Natural killer cell (primary cell): ENCODE measurements around the gene FCAMR. TPM values are rescaled to one million over a fixed set of nuclear protein-coding genes. Genes with fewer than 3 reads are reported as not detected.

ENCODE experiments used
- ATAC-seq, 3 donors: fragments of 150-1000 bp in 2 of 3; fragments of 200-7000 bp in 1 of 3; cut with Tn5 transposase; 1 replicate in 1 of 3; 2 replicates in 2 of 3; pipeline ENCODE4 v1.10.0; 2021; ENCODE audit warnings: mild to moderate bottlenecking in 2 of 3, moderate library complexity in 2 of 3
- DNase-seq, 2 donors: peaks; one replicate each; pipeline versions ENCODE4 v3.0.0 to v3.0.0-alpha.2; 2013 to 2021; ENCODE audit warnings: mixed read lengths in 1 of 2
- H3K27ac ChIP-seq: one replicate; pipeline ENCODE4 v1.5.1; 2013; ENCODE audit warnings: mild to moderate bottlenecking, low read length
- H3K27me3 ChIP-seq: one replicate; pipeline ENCODE4 v1.6.1; 2013; ENCODE audit warnings: low read length; ENCODE audit not compliant: control insufficient read depth, insufficient read depth
- H3K36me3 ChIP-seq: one replicate; pipeline ENCODE4 v1.6.1; 2013; ENCODE audit warnings: low read length; ENCODE audit not compliant: control insufficient read depth, insufficient read depth
- H3K4me1 ChIP-seq: one replicate; pipeline ENCODE4 v1.6.1; 2013; ENCODE audit warnings: low read length; ENCODE audit not compliant: control insufficient read depth, insufficient read depth
- H3K4me3 ChIP-seq: one replicate; pipeline ENCODE4 v1.5.1; 2013; ENCODE audit warnings: low read length
- H3K9me3 ChIP-seq: one replicate; pipeline ENCODE4 v1.6.1; 2013; ENCODE audit warnings: low read length; ENCODE audit not compliant: control insufficient read depth, insufficient read depth
- H3K27ac Mint-ChIP-seq, 2 donors: one replicate each; pipeline ENCODE4 v1.8.0; 2022; ENCODE audit warnings: mild to moderate bottlenecking in 2 of 2, mixed read lengths in 2 of 2, moderate library complexity in 1 of 2
- H3K27me3 Mint-ChIP-seq, 2 donors: one replicate each; pipeline ENCODE4 v1.8.0; 2022; ENCODE audit warnings: low read depth in 2 of 2, mixed read lengths in 2 of 2
- H3K36me3 Mint-ChIP-seq: one replicate; pipeline ENCODE4 v1.8.0; 2022; ENCODE audit warnings: mixed read lengths
- H3K4me1 Mint-ChIP-seq, 2 donors: one replicate each; pipeline ENCODE4 v1.8.0; 2022; ENCODE audit warnings: mixed read lengths in 2 of 2
- H3K4me3 Mint-ChIP-seq: one replicate; pipeline ENCODE4 v1.8.0; 2022; ENCODE audit warnings: mild to moderate bottlenecking, moderate library complexity, mixed read lengths
- H3K9me3 Mint-ChIP-seq, 2 donors: one replicate each; pipeline ENCODE4 v1.8.0; 2022; ENCODE audit warnings: mixed read lengths in 2 of 2
- WGBS: methylation state at CpG from one replicate; pipeline ENCODE4 v1.1.7; 2013; ENCODE audit warnings: missing lambda C conversion rate; ENCODE audit not compliant: insufficient coverage; 5-methylcytosine and 5-hydroxymethylcytosine counted together
- intact Hi-C: fragments of 100-400 bp; cut with micrococcal nuclease; formaldehyde crosslinking; loops from one replicate; pipeline ENCODE4 v1.14.2; 2022
- total RNA-seq, 4 donors: library from RNA; stranded (reverse); fragments of 120-200 nt in 1 of 4; gene quantifications; one replicate each; pipeline versions ENCODE4 v1.2.3 to v1.2.4, GENCODE V29; 2013 to 2022
- TF ChIP-seq, protein P1 (sequence below): fragments of 200-600 bp; IDR thresholded peaks from one replicate; pipeline ENCODE4 v1.8.0; 2022; ENCODE audit warnings: antibody characterized with exemption

The FCAMR gene
- total RNA-seq, 3 donors from 2014 or later (not counting 1 experiment from before 2014, with no cell fraction given): not detected

DNA sequence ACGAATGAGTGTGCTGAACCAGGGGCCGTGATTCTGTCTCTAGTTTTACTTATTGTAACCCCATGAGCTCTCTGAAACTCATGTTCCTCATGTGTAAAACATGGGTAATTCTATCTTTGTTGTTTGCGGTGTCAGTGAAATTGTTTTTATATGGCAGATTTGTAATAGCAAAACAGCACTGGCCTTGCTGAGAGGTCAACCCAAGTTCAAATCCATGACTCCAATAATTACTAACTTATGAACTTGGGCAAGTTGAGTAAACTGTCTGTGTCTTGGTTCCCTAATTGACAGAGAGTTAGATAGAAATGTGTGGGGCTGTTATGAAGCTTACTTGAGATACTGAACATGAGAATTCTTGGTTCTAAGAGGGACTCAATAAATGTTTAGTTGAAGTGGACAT is 44.5 kb upstream of the FCAMR start:
- H3K9me3 Mint-ChIP-seq: no peaks in the 10 kb centered on the region
- TF ChIP-seq, protein P1, sequence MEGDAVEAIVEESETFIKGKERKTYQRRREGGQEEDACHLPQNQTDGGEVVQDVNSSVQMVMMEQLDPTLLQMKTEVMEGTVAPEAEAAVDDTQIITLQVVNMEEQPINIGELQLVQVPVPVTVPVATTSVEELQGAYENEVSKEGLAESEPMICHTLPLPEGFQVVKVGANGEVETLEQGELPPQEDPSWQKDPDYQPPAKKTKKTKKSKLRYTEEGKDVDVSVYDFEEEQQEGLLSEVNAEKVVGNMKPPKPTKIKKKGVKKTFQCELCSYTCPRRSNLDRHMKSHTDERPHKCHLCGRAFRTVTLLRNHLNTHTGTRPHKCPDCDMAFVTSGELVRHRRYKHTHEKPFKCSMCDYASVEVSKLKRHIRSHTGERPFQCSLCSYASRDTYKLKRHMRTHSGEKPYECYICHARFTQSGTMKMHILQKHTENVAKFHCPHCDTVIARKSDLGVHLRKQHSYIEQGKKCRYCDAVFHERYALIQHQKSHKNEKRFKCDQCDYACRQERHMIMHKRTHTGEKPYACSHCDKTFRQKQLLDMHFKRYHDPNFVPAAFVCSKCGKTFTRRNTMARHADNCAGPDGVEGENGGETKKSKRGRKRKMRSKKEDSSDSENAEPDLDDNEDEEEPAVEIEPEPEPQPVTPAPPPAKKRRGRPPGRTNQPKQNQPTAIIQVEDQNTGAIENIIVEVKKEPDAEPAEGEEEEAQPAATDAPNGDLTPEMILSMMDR: no peak
- no peaks in the 10 kb centered on the region for H3K9me3 ChIP-seq
- DNase-seq (no peak), ATAC-seq (no peak)
- H3K27ac Mint-ChIP-seq: no peak overlapping the region
- no peak overlapping the region for H3K4me3 ChIP-seq
- H3K36me3 Mint-ChIP-seq: no peaks in the 10 kb centered on the region
- H3K36me3 ChIP-seq: no peaks in the 10 kb centered on the region
- no peaks in the 10 kb centered on the region for H3K4me1 Mint-ChIP-seq
- intact Hi-C loops: no loop called here
- H3K27me3 Mint-ChIP-seq: peaks cover 38 to 40% of the 10 kb centered on the region in 2 donors
- no peaks in the 10 kb centered on the region for H3K27me3 ChIP-seq
- no peak overlapping the region for H3K27ac ChIP-seq
- H3K4me1 ChIP-seq: no peaks in the 10 kb centered on the region
- 85% methylated on average over 2 of the region's 3 CpGs for WGBS
- H3K4me3 Mint-ChIP-seq: no peak overlapping the region

DNA sequence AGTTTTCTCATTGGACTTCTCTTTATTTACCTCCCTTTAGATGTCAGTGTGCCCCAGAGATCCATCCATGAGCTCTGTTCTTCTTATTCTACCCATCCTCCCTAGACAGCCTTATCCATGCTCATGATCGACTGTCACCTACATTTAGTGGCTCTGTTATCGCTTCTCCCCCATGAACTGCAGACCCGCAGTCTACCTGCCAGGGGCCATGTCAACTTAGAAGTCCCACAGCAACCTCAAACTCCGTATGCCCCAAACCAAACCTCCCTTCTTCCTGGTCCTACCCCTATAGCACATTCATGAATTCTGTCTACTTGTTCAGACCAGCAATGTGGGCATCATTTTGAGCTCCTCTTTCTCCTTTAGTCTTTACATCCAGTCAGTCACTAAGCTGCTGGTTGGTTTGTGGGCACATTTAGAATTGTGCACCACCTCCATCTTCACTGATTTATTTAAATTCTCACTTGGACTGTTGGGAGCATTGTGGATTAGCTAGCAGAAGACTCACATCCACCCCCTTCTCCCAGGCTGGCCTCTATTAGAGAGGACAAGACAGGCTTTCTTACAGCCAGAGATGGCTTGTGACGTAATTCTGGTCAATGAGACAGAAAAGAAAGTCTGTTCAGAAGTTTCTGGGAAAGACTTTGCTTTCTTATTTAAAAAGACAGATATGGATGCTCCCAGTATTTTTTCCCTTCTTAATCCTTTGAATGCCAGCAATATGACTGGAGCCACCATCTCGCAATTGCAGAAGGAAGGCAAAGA is 43.2 kb upstream of the FCAMR start:
- Mint-ChIP-seq H3K9me3 (no peaks in the 10 kb centered on the region), H3K4me3 (no peak overlapping the region), H3K36me3 (no peaks in the 10 kb centered on the region), H3K27ac (no peak overlapping the region), H3K4me1 (no peaks in the 10 kb centered on the region), H3K27me3 (peaks cover 37 to 40% of the 10 kb centered on the region in 2 donors)
- Histone ChIP-seq H3K4me1 (no peaks in the 10 kb centered on the region), H3K27ac (no peak overlapping the region), H3K27me3 (no peaks in the 10 kb centered on the region), H3K4me3 (no peak overlapping the region), H3K36me3 (no peaks in the 10 kb centered on the region), H3K9me3 (no peaks in the 10 kb centered on the region)
- TF ChIP-seq, protein P1: no peak
- WGBS: 88% methylated on average over 5 of the region's 6 CpGs
- no peak for ATAC-seq
- DNase-seq: no peak
- intact Hi-C loops: no loop called here

DNA sequence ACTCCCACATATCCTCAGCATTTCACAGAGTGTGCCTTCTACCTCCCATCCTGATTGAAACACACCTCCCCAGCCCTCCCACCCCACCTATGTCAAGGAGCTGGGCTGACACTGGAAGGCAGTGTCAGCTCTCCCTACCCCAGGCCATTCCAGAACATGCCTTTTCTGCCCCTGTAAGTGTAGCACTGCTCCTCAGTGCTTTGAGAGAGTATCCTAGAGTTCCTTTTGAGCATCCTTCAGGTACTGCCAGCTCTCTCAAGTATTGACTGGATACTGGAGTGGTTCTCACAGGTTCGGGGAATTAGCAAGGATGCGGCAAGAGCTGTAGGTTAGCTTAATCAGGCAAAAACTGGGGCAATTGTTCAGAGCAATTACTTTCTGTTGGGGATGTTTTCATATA is 40.5 kb upstream of the FCAMR start:
- no peaks in the 10 kb centered on the region for H3K4me1 Mint-ChIP-seq
- no peaks in the 10 kb centered on the region for H3K4me1 ChIP-seq
- no peaks in the 10 kb centered on the region for H3K27me3 ChIP-seq
- H3K27ac Mint-ChIP-seq: no peak overlapping the region
- H3K27ac ChIP-seq: no peak overlapping the region
- intact Hi-C loops: no loop called here
- peaks cover 31 to 49% of the 10 kb centered on the region in 2 donors for H3K27me3 Mint-ChIP-seq
- ATAC-seq: no peak
- H3K36me3 Mint-ChIP-seq: no peaks in the 10 kb centered on the region
- TF ChIP-seq, protein P1: no peak
- H3K9me3 ChIP-seq: no peaks in the 10 kb centered on the region
- no peak overlapping the region for H3K4me3 Mint-ChIP-seq
- no peak for DNase-seq
- 96% methylated on average over 2 of the region's 2 CpGs for WGBS
- no peaks in the 10 kb centered on the region for H3K9me3 Mint-ChIP-seq
- H3K4me3 ChIP-seq: no peak overlapping the region
- no peaks in the 10 kb centered on the region for H3K36me3 ChIP-seq

DNA sequence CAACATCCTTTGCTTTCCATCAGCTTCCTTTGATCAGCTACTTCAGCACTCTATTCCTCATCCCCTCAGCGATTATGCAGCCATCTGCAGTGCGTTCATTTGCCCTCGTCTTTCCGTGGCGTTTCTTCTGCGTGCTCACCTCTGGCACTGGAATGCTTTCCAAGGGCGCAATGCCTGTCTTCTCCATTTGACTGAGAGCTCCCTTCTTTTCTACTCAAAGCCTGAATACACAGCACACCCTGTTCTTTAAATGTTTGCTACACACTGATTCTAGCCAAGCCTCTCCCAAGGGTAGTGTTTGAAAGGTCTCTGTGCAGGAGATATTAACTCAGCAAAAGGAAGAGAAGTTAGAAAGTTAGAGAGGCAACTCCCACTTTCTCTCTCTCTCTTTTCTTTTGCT is 39.7 kb upstream of the FCAMR start:
- Mint-ChIP-seq H3K36me3 (no peaks in the 10 kb centered on the region), H3K4me1 (peaks cover 0 to 3% of the 10 kb centered on the region in 2 donors), H3K27me3 (peaks cover 29 to 51% of the 10 kb centered on the region in 2 donors), H3K4me3 (no peak overlapping the region), H3K27ac (no peak overlapping the region), H3K9me3 (no peaks in the 10 kb centered on the region)
- H3K4me1 ChIP-seq: no peaks in the 10 kb centered on the region
- ATAC-seq: no peak
- no peak overlapping the region for H3K4me3 ChIP-seq
- no peak for DNase-seq
- no peaks in the 10 kb centered on the region for H3K36me3 ChIP-seq
- no peak overlapping the region for H3K27ac ChIP-seq
- H3K9me3 ChIP-seq: no peaks in the 10 kb centered on the region
- intact Hi-C loops: no loop called here
- no peaks in the 10 kb centered on the region for H3K27me3 ChIP-seq
- TF ChIP-seq, protein P1: no peak
- 95% methylated on average over 7 of the region's 7 CpGs for WGBS
